Omental fat pad (tissue), 4 donors: ENCODE measurements around the gene C11orf52. TPM values are rescaled to one million over a fixed set of nuclear protein-coding genes. Genes with fewer than 3 reads are reported as not detected.
A peak's percentile ranks its signal among the peaks of the same experiment; 100 is the strongest.

Experiments used
- ATAC-seq: fragments of 150-250 bp; one replicate; pipeline ENCODE4 v1.9.1; 2016; ENCODE audit warnings: mild to moderate bottlenecking, moderate library complexity; ENCODE audit not compliant: low FRiP score
- DNase-seq: peaks from one replicate; pipeline ENCODE4 v3.0.0-alpha.2; 2019; ENCODE audit warnings: low spot score
- CTCF ChIP-seq, 3 donors: fragments of 450-650 bp; IDR thresholded peaks; one replicate each; pipeline ENCODE4 v1.5.1; 2016 to 2017; ENCODE audit warnings: antibody characterized with exemption in 3 of 3, mild to moderate bottlenecking in 3 of 3, moderate library complexity in 2 of 3
- total RNA-seq, 4 donors: library from RNA; depleted of rRNA; stranded (reverse); fragments of >200 nt; gene quantifications; one replicate each; pipeline ENCODE4 v1.1.0, GENCODE V29; 2016

C11orf52 gene
- total RNA-seq, 4 donors from 2014 or later = 3.4 to 7.9 (median 7.5) TPM; not detected in 1

DNA sequence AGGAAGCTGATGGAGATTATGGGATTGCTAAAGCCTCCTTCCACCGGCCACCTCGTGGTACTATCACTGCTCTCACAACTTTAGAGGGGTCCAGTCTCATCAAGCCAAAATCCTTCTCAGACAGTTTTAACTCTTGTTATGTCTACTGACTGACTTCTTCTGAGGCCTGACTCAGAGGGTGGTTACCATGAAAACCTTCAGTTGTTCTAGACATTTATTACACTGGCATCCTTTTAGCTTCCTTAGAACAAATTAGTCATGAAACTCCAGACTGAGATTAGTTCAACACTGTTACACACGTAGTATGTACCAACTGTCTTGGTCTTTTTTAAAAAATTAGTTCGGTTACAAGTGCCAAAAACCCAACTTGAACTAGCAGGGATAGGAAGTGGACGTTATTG is 25.9 kb downstream of the C11orf52 start:
- DNase-seq = no peak
- peak; percentile 84 for ATAC-seq
- no peak for TF ChIP-seq CTCF (IDR thresholded peaks at IDR 0.05)

DNA sequence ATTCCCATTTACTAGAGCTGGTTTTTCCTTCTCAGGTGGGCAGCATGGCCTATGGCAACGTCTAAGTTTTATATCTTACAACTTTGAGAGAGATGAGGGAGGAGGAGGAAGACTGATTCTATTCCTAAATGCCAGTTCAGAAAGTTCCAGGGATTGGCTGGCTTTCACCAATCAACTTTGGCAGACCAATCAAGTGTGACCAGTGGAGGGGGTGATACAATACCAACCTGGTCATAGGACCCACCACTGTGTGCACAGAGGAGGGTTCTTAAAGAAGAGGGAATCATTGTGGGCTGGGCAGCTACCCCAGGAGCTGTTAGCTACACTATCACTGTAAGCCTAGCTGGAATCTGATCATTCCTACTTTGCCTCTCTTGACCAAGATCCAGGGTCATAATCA is 26.5 kb downstream of the C11orf52 start:
- DNase-seq (no peak), ATAC-seq (no peak)
- no peak for TF ChIP-seq CTCF (IDR thresholded peaks at IDR 0.05)

- TF ChIP-seq CTCF (IDR thresholded peaks at IDR 0.05) = no peak
- no peak for ATAC-seq
- no peak for DNase-seq
Measured at GRCh38 chr11:111946499-111946898, 27.8 kb downstream of the C11orf52 start.

GRCh38 chr11:111947143-111947542 is 28.4 kb downstream of the C11orf52 start:
- no peak for TF ChIP-seq CTCF (IDR thresholded peaks at IDR 0.05)
- no peak for ATAC-seq
- DNase-seq = no peak

DNA sequence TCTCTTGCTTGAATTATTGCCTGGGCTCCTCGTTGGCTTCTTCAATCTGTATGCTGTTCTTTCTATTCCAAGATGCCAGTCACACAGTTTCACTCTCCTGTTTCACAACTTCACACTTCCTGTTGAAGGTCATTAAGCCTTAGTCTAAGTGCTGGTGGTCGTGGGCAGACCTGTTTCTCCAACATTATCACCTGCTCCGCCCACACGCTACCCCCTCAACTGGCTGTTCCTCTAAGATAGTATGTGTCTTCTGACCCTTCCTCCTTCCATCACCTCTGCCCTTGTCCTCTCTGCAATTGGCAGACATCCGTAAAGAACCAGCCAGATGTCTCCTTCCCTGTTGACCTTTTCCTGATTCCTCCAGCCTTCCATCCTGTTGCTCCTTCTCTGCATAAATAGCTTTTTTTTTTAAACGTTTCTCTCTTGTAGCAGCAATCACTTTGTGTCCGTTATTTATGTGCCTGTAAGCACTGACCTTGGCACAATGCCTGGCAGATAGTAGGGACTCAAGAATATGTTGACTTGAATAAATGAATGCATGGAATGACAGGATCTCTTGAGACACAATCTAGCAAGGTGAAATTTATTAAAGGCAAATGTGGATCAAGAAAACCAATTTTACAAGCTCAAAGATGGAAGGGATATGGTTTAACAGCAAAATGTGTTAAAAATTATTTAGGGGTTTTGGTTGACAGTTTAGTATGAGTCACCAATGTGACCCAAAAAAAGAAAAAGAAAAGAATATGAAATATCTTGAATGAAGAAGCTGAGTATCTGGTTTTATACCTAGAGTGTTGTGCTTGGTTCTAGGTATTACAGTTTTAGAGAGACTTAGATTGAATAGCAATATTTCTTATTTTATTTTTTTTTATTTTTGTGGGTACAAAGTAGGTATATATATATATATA is 31.1 kb downstream of the C11orf52 start:
- no peak for TF ChIP-seq CTCF (IDR thresholded peaks at IDR 0.05)
- ATAC-seq = no peak
- DNase-seq = no peak

DNA sequence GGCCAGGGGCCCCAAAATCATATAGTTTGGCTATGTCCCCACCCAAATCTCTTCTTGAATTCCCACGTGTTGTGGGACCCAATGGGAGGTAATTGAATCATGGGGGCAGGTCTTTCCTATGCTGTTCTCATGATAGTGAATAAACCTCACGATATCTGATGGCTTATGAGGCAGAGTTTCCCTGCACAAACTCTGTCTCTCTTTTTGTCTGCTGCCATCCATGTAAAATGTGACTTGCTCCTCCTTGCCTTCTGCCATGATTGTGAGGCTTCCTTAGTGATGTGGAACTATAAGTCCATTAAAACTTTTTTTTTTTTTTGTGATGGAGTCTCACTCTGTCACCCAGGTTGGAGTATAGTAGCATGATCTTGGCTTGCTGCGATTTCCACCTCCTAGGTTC is 32.9 kb downstream of the C11orf52 start:
- ATAC-seq (no peak), DNase-seq (no peak)
- TF ChIP-seq CTCF (IDR thresholded peaks at IDR 0.05) = no peak

DNA sequence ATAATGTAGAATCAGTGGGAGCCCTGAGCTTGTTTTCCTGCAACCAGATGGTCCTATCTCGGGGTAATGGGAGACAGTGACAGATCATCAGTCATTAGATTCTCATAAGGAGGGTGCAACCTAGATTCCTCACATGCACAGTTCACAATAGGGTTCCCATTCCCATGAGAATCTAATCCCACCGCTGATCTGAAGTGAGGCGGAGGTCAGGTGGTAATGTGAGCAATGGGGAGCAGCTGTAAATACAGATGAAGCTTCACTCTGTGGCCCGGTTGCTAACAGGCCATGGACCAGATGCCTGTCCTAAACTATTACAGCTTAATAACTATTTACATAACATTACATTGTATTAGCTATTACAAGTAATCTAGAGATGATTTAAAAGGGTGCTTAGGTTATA is 35.4 kb downstream of the C11orf52 start:
- DNase-seq (no peak), ATAC-seq (no peak)
- TF ChIP-seq CTCF (IDR thresholded peaks at IDR 0.05) = no peak
